Parathyroid adenoma (tissue), 2 donors: ENCODE data around the gene FAM50A.

Source experiments
- H2AFZ ChIP-seq: fragments of 300-600 bp; sonication (generic); one replicate; pipeline ENCODE4 v1.7.0; 2017; ENCODE audit warnings: antibody characterized with exemption, mild to moderate bottlenecking
- H3K27ac ChIP-seq: fragments of 300-600 bp; sonication (generic); one replicate; pipeline ENCODE4 v1.7.0; 2017
- H3K27me3 ChIP-seq: fragments of 300-600 bp; sonication (generic); one replicate; pipeline ENCODE4 v1.7.0; 2017; ENCODE audit warnings: low read length; ENCODE audit not compliant: control insufficient read depth, insufficient read depth
- H3K36me3 ChIP-seq: fragments of 300-600 bp; sonication (generic); one replicate; pipeline ENCODE4 v1.7.0; 2017; ENCODE audit warnings: low read length; ENCODE audit not compliant: control insufficient read depth, insufficient read depth
- H3K4me1 ChIP-seq: fragments of 300-600 bp; sonication (generic); one replicate; pipeline ENCODE4 v1.7.0; 2017; ENCODE audit warnings: control low read depth
- H3K4me2 ChIP-seq: fragments of 300-600 bp; sonication (generic); one replicate; pipeline ENCODE4 v1.7.0; 2017; ENCODE audit warnings: low read length
- H3K4me3 ChIP-seq: fragments of 300-600 bp; sonication (generic); one replicate; pipeline ENCODE4 v1.7.0; 2017; ENCODE audit warnings: low read depth, low read length
- H3K79me2 ChIP-seq: fragments of 300-600 bp; sonication (generic); one replicate; pipeline ENCODE4 v1.7.0; 2017; ENCODE audit warnings: control low read depth
- H3K9ac ChIP-seq: fragments of 300-600 bp; sonication (generic); one replicate; pipeline ENCODE4 v1.7.0; 2017; ENCODE audit warnings: mild to moderate bottlenecking
- H3K9me3 ChIP-seq: fragments of 300-600 bp; sonication (generic); one replicate; pipeline ENCODE4 v1.7.0; 2017; ENCODE audit warnings: low read length; ENCODE audit not compliant: control insufficient read depth
- TF ChIP-seq, protein P1 (sequence below): fragments of 300-600 bp; sonication (generic); IDR thresholded peaks from one replicate; pipeline ENCODE4 v1.7.0; 2017; ENCODE audit warnings: antibody characterized with exemption, mild to moderate bottlenecking
- donor health status: primary hyperparathyroidism.

The FAM50A gene

DNA sequence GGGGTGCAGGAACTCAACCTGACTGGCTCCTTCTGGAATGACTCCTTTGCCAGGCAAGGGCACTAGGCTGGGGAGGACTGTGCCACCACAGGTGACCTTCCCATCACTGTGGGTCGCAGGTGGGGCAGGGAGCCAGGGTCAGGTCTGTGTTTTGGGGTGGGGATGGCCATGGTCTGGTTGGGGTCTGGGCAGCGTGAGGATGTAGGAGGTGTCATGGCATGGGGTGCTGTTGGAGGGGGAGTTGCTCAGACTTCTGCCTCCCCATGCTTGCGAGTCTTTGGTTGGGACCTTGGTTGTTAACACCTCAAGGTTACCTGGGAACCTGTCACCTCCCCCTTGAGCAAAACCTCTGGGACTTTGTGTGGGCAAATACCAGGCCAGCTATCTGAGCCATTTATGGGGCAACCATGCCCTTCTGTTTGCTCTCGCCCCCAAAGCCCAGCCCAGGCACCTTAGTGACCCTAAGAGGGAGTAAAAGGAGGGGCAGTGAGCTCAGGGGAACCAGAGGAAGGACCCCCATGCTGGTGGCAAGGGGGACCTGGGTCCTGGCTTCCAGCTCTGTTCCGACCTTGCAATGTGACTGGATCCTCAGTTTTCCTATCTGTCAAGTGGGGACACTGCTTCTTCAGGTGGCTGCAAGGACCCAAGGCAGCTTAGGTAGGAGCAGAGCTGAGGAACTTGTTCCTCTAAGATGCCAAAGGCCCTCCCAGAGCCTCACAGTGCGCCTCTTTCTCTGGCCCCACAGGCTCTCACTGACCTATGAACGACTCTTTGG, 9.4 kb upstream of the FAM50A start:
- Histone ChIP-seq H3K9me3 (no peaks in the 10 kb centered on the region), H3K27ac (no peak overlapping the region), H3K9ac (no peak overlapping the region), H3K4me2 (no peak overlapping the region), H3K36me3 (no peaks in the 10 kb centered on the region), H3K4me3 (no peak overlapping the region), H3K4me1 (peaks cover 4% of the 10 kb centered on the region), H2AFZ (no peak overlapping the region), H3K27me3 (no peaks in the 10 kb centered on the region), H3K79me2 (peaks cover 6% of the 10 kb centered on the region)
- TF ChIP-seq, protein P1, sequence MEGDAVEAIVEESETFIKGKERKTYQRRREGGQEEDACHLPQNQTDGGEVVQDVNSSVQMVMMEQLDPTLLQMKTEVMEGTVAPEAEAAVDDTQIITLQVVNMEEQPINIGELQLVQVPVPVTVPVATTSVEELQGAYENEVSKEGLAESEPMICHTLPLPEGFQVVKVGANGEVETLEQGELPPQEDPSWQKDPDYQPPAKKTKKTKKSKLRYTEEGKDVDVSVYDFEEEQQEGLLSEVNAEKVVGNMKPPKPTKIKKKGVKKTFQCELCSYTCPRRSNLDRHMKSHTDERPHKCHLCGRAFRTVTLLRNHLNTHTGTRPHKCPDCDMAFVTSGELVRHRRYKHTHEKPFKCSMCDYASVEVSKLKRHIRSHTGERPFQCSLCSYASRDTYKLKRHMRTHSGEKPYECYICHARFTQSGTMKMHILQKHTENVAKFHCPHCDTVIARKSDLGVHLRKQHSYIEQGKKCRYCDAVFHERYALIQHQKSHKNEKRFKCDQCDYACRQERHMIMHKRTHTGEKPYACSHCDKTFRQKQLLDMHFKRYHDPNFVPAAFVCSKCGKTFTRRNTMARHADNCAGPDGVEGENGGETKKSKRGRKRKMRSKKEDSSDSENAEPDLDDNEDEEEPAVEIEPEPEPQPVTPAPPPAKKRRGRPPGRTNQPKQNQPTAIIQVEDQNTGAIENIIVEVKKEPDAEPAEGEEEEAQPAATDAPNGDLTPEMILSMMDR, result no peak

DNA sequence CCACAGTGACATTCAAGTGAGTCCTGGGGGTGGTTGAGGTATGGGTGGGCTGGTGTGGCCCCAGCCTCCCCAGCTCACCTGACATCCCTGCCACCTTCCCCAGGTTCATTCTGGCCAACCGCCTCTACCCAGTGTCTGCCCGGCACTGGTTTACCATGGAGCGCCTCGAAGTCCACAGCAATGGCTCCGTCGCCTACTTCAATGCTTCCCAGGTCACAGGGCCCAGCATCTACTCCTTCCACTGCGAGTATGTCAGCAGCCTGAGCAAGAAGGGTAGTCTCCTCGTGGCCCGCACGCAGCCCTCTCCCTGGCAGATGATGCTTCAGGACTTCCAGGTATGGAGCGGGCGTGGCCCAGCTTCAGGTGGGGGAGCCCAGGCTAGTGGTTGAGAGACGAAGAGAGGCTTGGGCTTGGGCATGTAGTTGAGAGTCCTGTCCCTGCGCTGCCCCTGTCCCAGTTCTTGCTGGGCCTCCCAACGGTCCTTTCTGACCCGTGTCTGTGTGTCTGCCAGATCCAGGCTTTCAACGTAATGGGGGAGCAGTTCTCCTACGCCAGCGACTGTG, 8.7 kb upstream of the FAM50A start:
- H3K79me2 ChIP-seq, result peaks cover 6% of the 10 kb centered on the region
- no peak overlapping the region for H3K4me3 ChIP-seq
- no peak overlapping the region for H3K27ac ChIP-seq
- TF ChIP-seq, protein P1, result no peak
- H3K4me1 ChIP-seq, result peaks cover 4% of the 10 kb centered on the region
- H3K9me3 ChIP-seq, result no peaks in the 10 kb centered on the region
- H3K9ac ChIP-seq, result no peak overlapping the region
- no peak overlapping the region for H2AFZ ChIP-seq
- no peaks in the 10 kb centered on the region for H3K27me3 ChIP-seq
- no peaks in the 10 kb centered on the region for H3K36me3 ChIP-seq
- H3K4me2 ChIP-seq, result no peak overlapping the region

DNA sequence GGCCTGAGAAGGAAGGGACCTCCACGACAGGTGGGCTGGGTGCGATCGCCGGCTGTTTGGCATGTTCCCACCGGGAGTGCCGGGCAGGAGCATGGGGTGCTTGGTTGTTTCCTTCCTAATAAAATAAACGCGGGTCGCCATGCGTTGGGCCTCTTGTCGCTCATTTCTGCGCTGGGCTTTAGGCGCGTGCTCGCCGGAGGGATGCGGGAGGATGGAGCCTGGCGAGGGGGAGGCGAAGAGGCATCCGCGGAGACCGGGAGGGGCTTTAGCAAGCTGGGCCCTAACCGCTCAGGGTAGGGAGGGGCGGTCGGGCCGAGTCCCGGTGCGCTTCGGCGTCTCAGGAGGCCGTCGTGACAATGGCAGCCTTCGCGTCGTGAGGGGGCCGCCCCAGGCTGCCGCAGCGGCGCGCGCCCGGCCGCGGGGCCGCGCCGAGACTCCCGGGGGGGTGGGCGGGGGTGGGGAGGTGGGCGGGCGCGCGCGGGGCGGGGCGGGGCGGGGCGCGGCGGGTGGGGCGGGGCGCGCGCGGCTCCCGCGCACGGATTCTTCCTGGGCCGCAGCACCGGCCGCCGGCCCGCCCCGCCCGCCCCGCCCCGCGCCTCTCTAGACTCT, 7.5 kb upstream of the FAM50A start:
- Histone ChIP-seq H3K27me3 (no peaks in the 10 kb centered on the region), H3K36me3 (no peaks in the 10 kb centered on the region), H3K4me3 (no peak overlapping the region), H3K9me3 (no peaks in the 10 kb centered on the region), H2AFZ (no peak overlapping the region), H3K79me2 (peaks cover 6% of the 10 kb centered on the region), H3K4me1 (no peaks in the 10 kb centered on the region), H3K27ac (no peak overlapping the region), H3K9ac (no peak overlapping the region), H3K4me2 (no peak overlapping the region)
- TF ChIP-seq, protein P1, result no peak

DNA sequence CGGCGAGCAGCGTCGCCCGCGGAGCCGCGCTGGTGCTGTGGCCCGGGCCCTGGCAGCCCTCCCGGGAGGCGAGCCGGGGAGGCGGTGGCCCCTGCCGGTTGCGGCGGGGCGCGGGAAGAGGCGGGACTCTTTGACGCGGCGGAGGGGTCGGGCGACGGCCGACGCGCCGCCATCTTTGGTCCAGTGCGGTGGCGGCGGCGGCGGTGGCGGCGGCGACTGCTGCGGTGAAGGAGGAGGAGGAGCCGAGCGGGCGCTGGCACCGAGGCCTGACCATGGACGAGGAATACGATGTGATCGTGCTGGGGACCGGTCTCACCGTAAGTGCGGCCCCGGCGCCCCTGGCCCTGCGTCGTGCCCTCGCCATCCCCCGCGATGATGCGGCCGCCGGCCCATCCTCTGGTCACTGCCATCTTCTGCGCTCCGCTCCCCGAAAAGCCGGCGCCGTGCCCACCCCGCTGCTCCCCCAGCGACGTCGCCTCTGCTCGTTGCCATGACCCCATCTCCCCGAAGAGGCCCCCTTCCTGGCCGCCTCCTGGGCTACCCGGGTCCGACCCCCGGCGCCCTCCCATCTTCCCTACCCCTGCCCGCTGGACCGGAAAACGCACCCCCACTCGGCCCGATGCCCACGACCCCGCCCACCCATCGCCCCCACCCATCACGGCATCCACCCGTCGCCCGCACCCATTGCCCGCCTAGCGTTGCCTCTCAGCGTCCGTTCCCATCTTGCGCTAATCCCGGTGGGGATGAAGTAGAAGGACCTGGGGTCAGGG, 6.8 kb upstream of the FAM50A start, which contains the start of gene GDI1:
TSS of gene GDI1 (plus strand) at position 172 of the 770 bp plus-strand sequence. CDS start at position 273, 101 bp downstream.
- Histone ChIP-seq H3K27ac (no peak within 1 kb of the TSS), H3K9ac (no peak within 1 kb of the TSS)

More for the DNA sequence above, 6.8 kb upstream of the FAM50A start, which contains the start of gene GDI1:
- peak within 1 kb of the TSS; percentile 47 for H3K4me2 ChIP-seq
- H3K27me3 ChIP-seq, result no peaks in the 10 kb centered on the region
- peaks cover 6% of the 10 kb centered on the region for H3K79me2 ChIP-seq
- no peaks in the 10 kb centered on the region for H3K9me3 ChIP-seq
- TF ChIP-seq, protein P1, result no peak
- H3K4me1 ChIP-seq, result no peaks in the 10 kb centered on the region
- peak within 1 kb of the TSS; percentile 53 for H2AFZ ChIP-seq
- no peaks in the 10 kb centered on the region for H3K36me3 ChIP-seq
- peak within 1 kb of the TSS; percentile 50 for H3K4me3 ChIP-seq
